Vagina (tissue), 2 donors: Measurements from ENCODE around the gene SUSD6. TPM values are rescaled to one million over a fixed set of nuclear protein-coding genes. Genes with fewer than 3 reads are reported as not detected.

ENCODE experiments used
- DNase-seq, 2 donors: peaks; one replicate each; pipeline ENCODE4 v3.0.0-alpha.2; 2017; ENCODE audit errors: extremely low spot score in 2 of 2
- H3K27ac ChIP-seq: fragments of 200-600 bp; sonication (generic); one replicate; pipeline ENCODE4 v1.5.1; 2019
- H3K27me3 ChIP-seq: fragments of 200-600 bp; sonication (generic); one replicate; pipeline ENCODE4 v1.5.1; 2019
- H3K36me3 ChIP-seq, 2 donors: fragments of 200-600 bp; sonication (generic); one replicate each; pipeline ENCODE4 v1.5.1; 2017 to 2019
- H3K4me1 ChIP-seq: fragments of 200-600 bp; sonication (generic); one replicate; pipeline ENCODE4 v1.5.1; 2019
- H3K4me3 ChIP-seq, 2 donors: fragments of 200-600 bp; sonication (generic); 1 replicate in 1 of 2; 2 replicates in 1 of 2; pipeline ENCODE4 v1.5.1; 2016 to 2019
- H3K9me3 ChIP-seq: fragments of 200-600 bp; sonication (generic); one replicate; pipeline ENCODE4 v1.5.1; 2019
- POLR2A ChIP-seq, 2 donors: fragments of 450-650 bp; IDR thresholded peaks; one replicate each; pipeline ENCODE4 v1.6.1; 2017; ENCODE audit warnings: antibody characterized with exemption in 2 of 2, mild to moderate bottlenecking in 2 of 2, moderate library complexity in 2 of 2
- POLR2AphosphoS5 ChIP-seq, 2 donors: sonication (generic); formaldehyde crosslinking; IDR thresholded peaks; one replicate each; pipeline ENCODE4 v1.9.0; 2017; ENCODE audit warnings: antibody characterized with exemption in 2 of 2, mild to moderate bottlenecking in 2 of 2, low read depth in 1 of 2; ENCODE audit not compliant: insufficient read depth in 1 of 2
- intact Hi-C: fragments of 100-400 bp; cut with DNase I; formaldehyde crosslinking; loops from one replicate; pipeline ENCODE4 v1.15.1; 2023
- total RNA-seq: library from RNA; depleted of rRNA; stranded (reverse); fragments of >200 nt; gene quantifications from one replicate; pipeline ENCODE4 v1.2.3, GENCODE V29; 2016
- TF ChIP-seq, protein P1 (sequence below), 3 experiments: fragments of 450-650 bp in 2 of 3; fragments of 200-600 bp in 1 of 3; sonication (generic) in 1 of 3; IDR thresholded peaks; one replicate each; pipeline ENCODE4 v1.5.1; 2017 to 2019; ENCODE audit warnings: antibody characterized with exemption in 3 of 3, mild to moderate bottlenecking in 2 of 3, moderate library complexity in 2 of 3

The SUSD6 gene
- total RNA-seq, 1 donor from 2014 or later: 36.6 TPM

DNA sequence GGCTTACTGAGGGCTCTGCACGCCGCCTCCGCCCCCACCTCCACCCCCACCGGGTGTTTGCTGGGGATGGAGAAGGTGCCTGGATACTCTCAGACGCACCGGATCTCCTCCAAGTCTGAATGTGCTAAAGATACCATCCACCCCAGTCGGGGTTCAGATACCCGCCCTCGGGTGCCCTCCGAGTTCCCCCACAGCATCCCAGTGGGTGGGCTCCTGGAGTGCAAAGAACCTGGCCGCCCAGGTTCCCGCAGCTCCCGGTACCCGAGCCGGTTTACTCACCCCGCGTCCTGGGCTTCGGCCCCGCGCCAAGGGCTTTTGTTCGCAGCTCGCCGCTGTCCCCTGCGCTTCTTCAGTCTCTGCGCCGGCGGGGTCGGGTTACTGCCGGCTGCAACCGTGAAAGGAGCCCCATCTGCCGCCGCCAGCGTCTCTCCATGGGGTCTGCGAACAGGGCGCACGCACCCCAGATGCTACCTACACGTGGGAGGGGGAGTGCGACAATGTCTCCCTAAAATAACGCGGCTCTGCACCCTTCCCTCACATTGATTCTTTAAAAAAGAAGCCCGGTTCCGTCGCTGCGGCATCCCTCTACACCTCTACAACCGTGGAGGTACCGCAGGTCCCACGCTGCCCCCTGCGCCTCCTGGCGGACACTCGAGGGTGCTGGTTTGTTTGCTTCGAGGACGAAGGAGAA lies 37.0 kb upstream of the SUSD6 start, which contains the start of gene CCDC177:
Gene CCDC177, minus strand, starts transcription at position 609 of the 691 bp plus-strand sequence. CDS start 1,249 bp downstream, outside the sequence.
- H3K36me3 ChIP-seq: no peaks in the 10 kb centered on the region
- H3K9me3 ChIP-seq: no peaks in the 10 kb centered on the region
- DNase-seq: no peak
- no peak within 1 kb of the TSS for H3K27ac ChIP-seq
- TF ChIP-seq POLR2AphosphoS5 (IDR thresholded peaks at IDR 0.05; ENCODE audit: insufficient read depth in 1 of 2, low read depth in 1 of 2) (peak in 1 of 2 donors; percentile 28), POLR2A (IDR thresholded peaks at IDR 0.05) (no peak)
- TF ChIP-seq, protein P1, sequence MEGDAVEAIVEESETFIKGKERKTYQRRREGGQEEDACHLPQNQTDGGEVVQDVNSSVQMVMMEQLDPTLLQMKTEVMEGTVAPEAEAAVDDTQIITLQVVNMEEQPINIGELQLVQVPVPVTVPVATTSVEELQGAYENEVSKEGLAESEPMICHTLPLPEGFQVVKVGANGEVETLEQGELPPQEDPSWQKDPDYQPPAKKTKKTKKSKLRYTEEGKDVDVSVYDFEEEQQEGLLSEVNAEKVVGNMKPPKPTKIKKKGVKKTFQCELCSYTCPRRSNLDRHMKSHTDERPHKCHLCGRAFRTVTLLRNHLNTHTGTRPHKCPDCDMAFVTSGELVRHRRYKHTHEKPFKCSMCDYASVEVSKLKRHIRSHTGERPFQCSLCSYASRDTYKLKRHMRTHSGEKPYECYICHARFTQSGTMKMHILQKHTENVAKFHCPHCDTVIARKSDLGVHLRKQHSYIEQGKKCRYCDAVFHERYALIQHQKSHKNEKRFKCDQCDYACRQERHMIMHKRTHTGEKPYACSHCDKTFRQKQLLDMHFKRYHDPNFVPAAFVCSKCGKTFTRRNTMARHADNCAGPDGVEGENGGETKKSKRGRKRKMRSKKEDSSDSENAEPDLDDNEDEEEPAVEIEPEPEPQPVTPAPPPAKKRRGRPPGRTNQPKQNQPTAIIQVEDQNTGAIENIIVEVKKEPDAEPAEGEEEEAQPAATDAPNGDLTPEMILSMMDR (IDR thresholded peaks at IDR 0.05): peak in 2 of 3 experiments; percentile 60 to 74
- intact Hi-C loops: loop anchor here (10.0 kb wide), 1 partner anchor 1010 kb away; no protein-coding TSS in a partner anchor
- H3K27me3 ChIP-seq: no peaks in the 10 kb centered on the region
- peaks cover 27% of the 10 kb centered on the region for H3K4me1 ChIP-seq
- H3K4me3 ChIP-seq: peak within 1 kb of the TSS; percentile 27 to 53

GRCh38 chr14:69574954-69575295 lies 36.5 kb upstream of the SUSD6 start:
- intact Hi-C loops: loop anchor here (10.0 kb wide), 1 partner anchor 1010 kb away; no protein-coding TSS in a partner anchor

DNA sequence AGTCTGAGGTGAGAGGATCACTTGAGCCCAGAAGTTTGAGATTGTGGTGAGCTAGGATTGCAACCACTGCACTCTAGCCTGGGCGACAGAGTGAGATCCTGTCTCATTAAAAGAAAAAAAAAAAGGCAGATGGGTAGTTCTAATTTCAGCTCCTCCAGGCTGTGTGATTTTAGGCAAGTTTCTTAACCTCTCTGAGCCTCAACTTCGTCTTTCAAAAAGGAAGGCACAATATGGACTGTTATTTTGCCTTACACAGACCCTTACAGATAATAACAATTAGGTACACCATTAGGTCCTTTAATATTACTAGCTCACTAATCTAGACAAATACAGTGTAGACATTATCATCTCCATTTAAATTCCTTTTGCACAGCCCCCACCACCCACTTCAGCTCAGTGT lies 31.9 kb upstream of the SUSD6 start:
- Histone ChIP-seq H3K4me3 (no peak overlapping the region), H3K27ac (no peak overlapping the region), H3K4me1 (peaks cover 4% of the 10 kb centered on the region), H3K27me3 (no peaks in the 10 kb centered on the region), H3K36me3 (no peaks in the 10 kb centered on the region), H3K9me3 (no peaks in the 10 kb centered on the region)
- intact Hi-C loops: loop anchor here (10.0 kb wide), 1 partner anchor 1005 kb away; no protein-coding TSS in a partner anchor
- TF ChIP-seq POLR2A (IDR thresholded peaks at IDR 0.05) (no peak), POLR2AphosphoS5 (IDR thresholded peaks at IDR 0.05; ENCODE audit: insufficient read depth in 1 of 2, low read depth in 1 of 2) (no peak)
- TF ChIP-seq, protein P1 (IDR thresholded peaks at IDR 0.05): no peak
- DNase-seq: no peak

More at GRCh38 chr14:69574954-69575295, 36.5 kb upstream of the SUSD6 start:
- Histone ChIP-seq H3K4me1 (peaks cover 27% of the 10 kb centered on the region), H3K36me3 (no peaks in the 10 kb centered on the region), H3K9me3 (no peaks in the 10 kb centered on the region), H3K4me3 (no peak overlapping the region), H3K27me3 (no peaks in the 10 kb centered on the region), H3K27ac (no peak overlapping the region)
- no peak for DNase-seq
- TF ChIP-seq, protein P1 (IDR thresholded peaks at IDR 0.05): peak in 1 of 3 experiments; percentile 11
- TF ChIP-seq POLR2AphosphoS5 (IDR thresholded peaks at IDR 0.05; ENCODE audit: insufficient read depth in 1 of 2, low read depth in 1 of 2): peak in 1 of 2 donors; percentile 4
- no peak for TF ChIP-seq POLR2A (IDR thresholded peaks at IDR 0.05)

DNA sequence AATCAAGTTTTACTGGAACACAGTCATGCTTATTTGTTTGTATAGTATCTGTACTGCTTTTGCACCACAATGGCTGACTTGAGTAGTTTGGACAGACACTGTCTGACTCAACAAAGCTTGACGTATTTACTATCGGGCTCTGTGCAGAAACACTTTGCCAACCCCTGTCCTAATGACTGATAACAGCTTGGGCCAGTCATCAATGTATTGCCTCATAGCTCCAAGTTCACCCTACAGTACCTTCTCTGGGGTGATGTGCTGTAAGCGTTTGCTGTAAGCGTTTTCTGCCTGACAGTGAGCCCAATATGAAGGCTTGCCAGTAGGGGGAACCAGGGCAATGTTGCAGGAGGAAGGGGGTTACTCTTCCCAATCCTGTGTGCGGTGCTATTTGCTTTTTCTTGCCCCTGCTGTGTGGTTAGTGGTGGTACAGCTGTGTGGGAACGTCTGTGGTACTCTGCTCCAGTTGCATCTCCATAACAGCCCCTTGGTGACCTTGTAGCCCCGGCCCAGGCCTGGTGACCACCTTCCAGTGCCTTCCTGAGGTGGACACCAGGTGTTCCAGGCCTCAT lies 31.3 kb upstream of the SUSD6 start:
- DNase-seq: no peak
- no peaks in the 10 kb centered on the region for H3K27me3 ChIP-seq
- H3K36me3 ChIP-seq: no peaks in the 10 kb centered on the region
- H3K4me1 ChIP-seq: no peaks in the 10 kb centered on the region
- no peaks in the 10 kb centered on the region for H3K9me3 ChIP-seq
- H3K4me3 ChIP-seq: no peak overlapping the region
- intact Hi-C loops: no loop called here
- TF ChIP-seq POLR2A (IDR thresholded peaks at IDR 0.05) (no peak), POLR2AphosphoS5 (IDR thresholded peaks at IDR 0.05; ENCODE audit: insufficient read depth in 1 of 2, low read depth in 1 of 2) (peak in 1 of 2 donors; percentile 27)
- TF ChIP-seq, protein P1 (IDR thresholded peaks at IDR 0.05): no peak
- H3K27ac ChIP-seq: no peak overlapping the region
